HG02884 (cell line): ENCODE results near the gene SERPINB10.

Experiments used
- ATAC-seq: cut with Tn5 transposase; IDR thresholded peaks from one replicate; pipeline ENCODE4 v1.9.1; 2021; ENCODE audit warnings: mild to moderate bottlenecking, moderate library complexity; ENCODE audit not compliant: unreplicated experiment

SERPINB10 gene

DNA sequence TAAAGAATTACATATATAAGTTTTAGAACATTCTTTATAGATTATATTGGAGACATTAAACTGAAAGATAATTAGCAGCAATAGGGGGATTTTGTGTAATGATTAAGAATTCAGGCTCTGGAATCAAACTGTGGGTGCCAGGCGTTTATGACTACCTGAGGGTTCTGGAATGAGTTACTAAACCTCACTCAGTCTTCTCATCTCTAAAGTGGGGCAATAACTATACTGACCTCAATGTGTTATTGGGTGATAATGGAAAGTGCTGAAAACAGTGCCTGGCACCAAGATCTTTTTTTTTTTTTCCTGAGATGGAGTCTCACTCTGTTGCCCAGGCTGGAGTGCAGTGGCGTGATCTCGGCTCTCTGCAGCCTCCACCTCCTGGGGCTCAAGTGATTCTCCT lies 69.3 kb downstream of the SERPINB10 start:
- ATAC-seq, result no peak

GRCh38 chr18:63979409-63979920 lies 71.7 kb downstream of the SERPINB10 start:
- ATAC-seq, result peak; percentile 79

GRCh38 chr18:63980027-63980426 lies 72.3 kb downstream of the SERPINB10 start:
- no peak for ATAC-seq

DNA sequence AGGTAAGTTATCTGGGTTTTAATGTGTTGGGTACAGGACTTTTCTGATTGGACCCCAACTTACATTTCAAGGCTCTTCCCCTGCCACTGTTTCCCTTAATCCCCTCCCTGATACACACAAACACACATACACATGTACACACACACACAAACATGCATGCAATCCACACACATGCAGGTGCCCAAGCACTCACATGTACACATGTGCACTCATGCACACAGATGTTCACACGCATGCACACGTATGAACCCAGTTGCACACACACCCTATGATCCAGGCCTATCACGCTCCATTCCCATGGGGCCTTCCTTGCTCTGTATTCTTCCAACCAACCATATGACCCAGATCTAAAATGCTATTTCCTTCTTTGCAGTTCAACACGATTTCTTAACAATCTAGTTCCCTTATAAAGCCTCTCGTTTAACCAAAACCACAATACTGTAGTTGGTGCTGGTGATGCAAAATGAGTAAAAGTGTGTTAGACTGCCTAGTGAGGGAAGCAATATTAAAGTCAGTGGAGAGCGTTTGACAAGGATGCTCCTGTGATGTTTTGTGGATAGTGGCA lies 73.2 kb downstream of the SERPINB10 start:
- ATAC-seq, result no peak

DNA sequence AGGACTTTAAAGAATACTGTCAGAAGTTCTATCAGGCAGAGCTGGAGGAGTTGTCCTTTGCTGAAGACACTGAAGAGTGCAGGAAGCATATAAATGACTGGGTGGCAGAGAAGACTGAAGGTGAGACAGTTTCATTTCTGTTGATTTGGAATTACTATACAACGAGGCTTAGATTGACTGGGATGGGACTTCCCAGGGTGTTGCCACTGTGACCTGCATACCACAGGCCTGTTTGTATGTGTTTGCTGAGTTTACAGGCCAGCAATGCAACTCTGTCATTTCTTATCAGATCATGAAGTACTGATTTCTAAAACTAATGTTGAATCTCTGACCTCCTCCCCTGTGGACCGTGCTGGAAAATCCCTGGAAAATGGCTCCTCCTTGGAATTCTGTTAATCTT lies 74.0 kb downstream of the SERPINB10 start:
- no peak for ATAC-seq

DNA sequence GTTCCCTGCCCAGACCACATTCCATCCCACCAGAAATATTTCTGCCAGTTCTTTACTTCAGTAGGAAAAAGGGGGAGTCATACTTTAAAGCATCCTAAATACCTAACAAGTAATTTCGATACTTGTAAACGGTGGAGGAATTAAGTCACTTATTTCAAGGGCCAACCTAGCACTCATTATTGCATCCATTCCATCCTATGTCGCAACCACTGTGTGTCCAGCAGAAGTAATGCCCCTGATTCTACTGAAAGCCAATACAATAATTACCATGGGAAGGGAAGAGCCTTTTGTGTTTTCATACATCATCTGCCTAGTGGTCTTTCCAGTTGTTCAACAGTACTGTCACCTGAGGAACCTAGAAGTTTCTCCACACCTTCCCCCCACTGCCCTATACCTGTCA lies 74.6 kb downstream of the SERPINB10 start:
- ATAC-seq, result no peak
